ENCODE data around the gene ATP8B3. TPM values are rescaled to one million over a fixed set of nuclear protein-coding genes. Genes with fewer than 3 reads are reported as not detected.

ATP8B3 gene
- total and polyA plus RNA-seq, 3 donors from 2014 or later = 33.2 to 84.2 (median 38.0) TPM

DNA sequence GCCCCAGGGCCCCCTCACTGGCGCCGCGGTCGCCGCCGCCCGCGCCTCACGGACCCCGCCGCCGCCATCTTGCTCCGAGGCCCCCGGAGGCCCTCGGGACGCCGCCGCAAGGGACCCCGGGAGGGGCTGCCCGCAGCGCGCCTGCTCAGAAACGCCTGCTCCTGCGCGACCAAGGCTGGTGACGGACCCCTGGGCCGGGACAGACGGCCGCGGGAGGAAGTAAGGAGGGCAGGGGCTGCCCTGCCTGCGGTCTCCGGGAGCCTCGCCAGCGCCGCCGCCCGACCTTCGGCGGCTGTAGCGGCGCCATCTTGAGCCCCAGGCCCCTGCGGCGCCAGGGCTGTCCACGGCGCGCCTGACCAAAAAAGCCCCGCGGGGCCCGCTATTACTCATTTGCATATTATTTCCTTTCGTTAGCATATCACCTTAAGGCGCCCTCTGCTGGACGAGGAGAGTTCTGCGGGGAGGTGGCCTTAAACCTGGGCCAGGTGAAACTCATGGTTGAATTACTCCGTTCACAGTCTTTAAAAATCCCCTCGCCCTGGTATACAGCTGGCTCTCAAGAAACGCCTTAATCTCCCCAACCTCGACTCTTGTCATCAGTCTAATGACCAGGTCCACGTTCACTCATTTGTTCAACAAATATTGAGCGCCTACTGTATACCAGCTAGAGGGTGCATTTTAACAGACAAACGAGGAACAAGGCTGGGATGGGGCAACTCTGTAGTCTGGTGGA lies 36.5 kb upstream of the ATP8B3 start, which contains the start of gene REXO1:
REXO1 (minus strand) TSS at position 85 of the 733 bp plus-strand sequence. CDS start 125 bp downstream, outside the sequence.
- peaks cover 43% of the 10 kb centered on the region for H3K4me1 ChIP-seq
- intact Hi-C loops (cut with DNase I; ENCODE audit: low total_unique reads) = no loop called here
- WGBS, 2 donors = 4% methylated on average over 25 to 41 of the region's 60 CpGs
- peak within 1 kb of the TSS; percentile 97 to 99 for H3K4me3 ChIP-seq
- TF ChIP-seq POLR2A (IDR thresholded peaks at IDR 0.05) = no peak
- TF ChIP-seq, protein P1, sequence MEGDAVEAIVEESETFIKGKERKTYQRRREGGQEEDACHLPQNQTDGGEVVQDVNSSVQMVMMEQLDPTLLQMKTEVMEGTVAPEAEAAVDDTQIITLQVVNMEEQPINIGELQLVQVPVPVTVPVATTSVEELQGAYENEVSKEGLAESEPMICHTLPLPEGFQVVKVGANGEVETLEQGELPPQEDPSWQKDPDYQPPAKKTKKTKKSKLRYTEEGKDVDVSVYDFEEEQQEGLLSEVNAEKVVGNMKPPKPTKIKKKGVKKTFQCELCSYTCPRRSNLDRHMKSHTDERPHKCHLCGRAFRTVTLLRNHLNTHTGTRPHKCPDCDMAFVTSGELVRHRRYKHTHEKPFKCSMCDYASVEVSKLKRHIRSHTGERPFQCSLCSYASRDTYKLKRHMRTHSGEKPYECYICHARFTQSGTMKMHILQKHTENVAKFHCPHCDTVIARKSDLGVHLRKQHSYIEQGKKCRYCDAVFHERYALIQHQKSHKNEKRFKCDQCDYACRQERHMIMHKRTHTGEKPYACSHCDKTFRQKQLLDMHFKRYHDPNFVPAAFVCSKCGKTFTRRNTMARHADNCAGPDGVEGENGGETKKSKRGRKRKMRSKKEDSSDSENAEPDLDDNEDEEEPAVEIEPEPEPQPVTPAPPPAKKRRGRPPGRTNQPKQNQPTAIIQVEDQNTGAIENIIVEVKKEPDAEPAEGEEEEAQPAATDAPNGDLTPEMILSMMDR (IDR thresholded peaks at IDR 0.05) = peak; percentile 94 to 98 (median 95)
- no peaks in the 10 kb centered on the region for H3K27me3 ChIP-seq
- DNase-seq = peak; percentile 97
- no peaks in the 10 kb centered on the region for H3K9me3 ChIP-seq
- peak within 1 kb of the TSS; percentile 99 for H3K27ac ChIP-seq
- no peaks in the 10 kb centered on the region for H3K36me3 ChIP-seq (ENCODE audit: low read depth, missing control alignments)

- Histone ChIP-seq H3K36me3 (ENCODE audit: low read depth, missing control alignments) (no peaks in the 10 kb centered on the region), H3K4me3 (peak overlapping the region; percentile 97 to 99), H3K27ac (peak overlapping the region; percentile 99), H3K4me1 (peaks cover 47% of the 10 kb centered on the region), H3K27me3 (no peaks in the 10 kb centered on the region), H3K9me3 (no peaks in the 10 kb centered on the region)
- TF ChIP-seq, protein P1 (IDR thresholded peaks at IDR 0.05) = no peak
- TF ChIP-seq POLR2A (IDR thresholded peaks at IDR 0.05) = no peak
- intact Hi-C loops (cut with DNase I; ENCODE audit: low total_unique reads) = no loop called here
- 0% methylated on average over 68 of the region's 72 CpGs; no CpG with 5 or more reads in 1 of the 2 donors for WGBS, 2 donors
- DNase-seq = peak; percentile 66
Measured at GRCh38 chr19:1847684-1848398, 35.8 kb upstream of the ATP8B3 start.

GRCh38 chr19:1847348-1847683 lies 35.2 kb upstream of the ATP8B3 start:
- peak overlapping the region; percentile 99 for H3K27ac ChIP-seq
- peak overlapping the region; percentile 97 to 99 for H3K4me3 ChIP-seq
- peaks cover 47% of the 10 kb centered on the region for H3K4me1 ChIP-seq
- H3K36me3 ChIP-seq (ENCODE audit: low read depth, missing control alignments) = no peaks in the 10 kb centered on the region
- DNase-seq = no peak
- TF ChIP-seq, protein P1 (IDR thresholded peaks at IDR 0.05) = no peak
- no peak for TF ChIP-seq POLR2A (IDR thresholded peaks at IDR 0.05)
- no peaks in the 10 kb centered on the region for H3K27me3 ChIP-seq
- intact Hi-C loops (cut with DNase I; ENCODE audit: low total_unique reads) = no loop called here
- H3K9me3 ChIP-seq = no peaks in the 10 kb centered on the region
- 4 to 5% methylated on average over 12 of the region's 12 CpGs for WGBS, 2 donors

- Histone ChIP-seq H3K4me1 (peaks cover 48% of the 10 kb centered on the region), H3K36me3 (ENCODE audit: low read depth, missing control alignments) (no peaks in the 10 kb centered on the region), H3K4me3 (peak overlapping the region in 1 of 2 donors; percentile 97), H3K27ac (peak overlapping the region in 1 of 2 donors; percentile 99), H3K9me3 (no peaks in the 10 kb centered on the region), H3K27me3 (no peaks in the 10 kb centered on the region)
- 32 to 51% methylated on average over 29 of the region's 29 CpGs for WGBS, 2 donors
- intact Hi-C loops (cut with DNase I; ENCODE audit: low total_unique reads) = no loop called here
- TF ChIP-seq, protein P1 (IDR thresholded peaks at IDR 0.05) = no peak
- no peak for TF ChIP-seq POLR2A (IDR thresholded peaks at IDR 0.05)
- DNase-seq = no peak
Measured at GRCh38 chr19:1846517-1847204, 34.6 kb upstream of the ATP8B3 start.

Data from testis (tissue), 3 donors.